Activated T-helper 1 cell treated with anti-CD3 and anti-CD28 coated beads, Interleukin-2, amount 50 U/mL, for 16 hours (primary cell): ENCODE results near the gene TBC1D10A.

Experiments
- DNase-seq, 2 donors: peaks; one replicate each; pipeline ENCODE4 v3.0.0-alpha.2; 2020; ENCODE audit warnings: low read depth in 1 of 2, low spot score in 1 of 2

TBC1D10A gene

DNA sequence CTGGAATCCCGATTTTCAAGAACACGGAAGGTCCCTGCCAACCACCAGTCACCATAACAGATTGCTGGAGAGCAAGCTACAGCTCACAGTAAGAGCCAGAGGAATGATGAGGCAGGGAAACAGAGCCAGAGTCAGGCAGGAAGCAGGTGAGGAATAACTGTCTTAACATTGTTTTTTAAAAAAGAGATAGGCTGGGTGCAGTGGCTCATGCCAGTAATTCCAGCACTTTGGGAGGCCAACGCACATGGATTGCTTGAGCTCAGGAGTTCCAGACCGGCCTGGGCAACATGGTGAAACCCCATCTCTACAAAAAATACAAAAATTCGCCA lies 24.0 kb downstream of the TBC1D10A start:
- DNase-seq: no peak

DNA sequence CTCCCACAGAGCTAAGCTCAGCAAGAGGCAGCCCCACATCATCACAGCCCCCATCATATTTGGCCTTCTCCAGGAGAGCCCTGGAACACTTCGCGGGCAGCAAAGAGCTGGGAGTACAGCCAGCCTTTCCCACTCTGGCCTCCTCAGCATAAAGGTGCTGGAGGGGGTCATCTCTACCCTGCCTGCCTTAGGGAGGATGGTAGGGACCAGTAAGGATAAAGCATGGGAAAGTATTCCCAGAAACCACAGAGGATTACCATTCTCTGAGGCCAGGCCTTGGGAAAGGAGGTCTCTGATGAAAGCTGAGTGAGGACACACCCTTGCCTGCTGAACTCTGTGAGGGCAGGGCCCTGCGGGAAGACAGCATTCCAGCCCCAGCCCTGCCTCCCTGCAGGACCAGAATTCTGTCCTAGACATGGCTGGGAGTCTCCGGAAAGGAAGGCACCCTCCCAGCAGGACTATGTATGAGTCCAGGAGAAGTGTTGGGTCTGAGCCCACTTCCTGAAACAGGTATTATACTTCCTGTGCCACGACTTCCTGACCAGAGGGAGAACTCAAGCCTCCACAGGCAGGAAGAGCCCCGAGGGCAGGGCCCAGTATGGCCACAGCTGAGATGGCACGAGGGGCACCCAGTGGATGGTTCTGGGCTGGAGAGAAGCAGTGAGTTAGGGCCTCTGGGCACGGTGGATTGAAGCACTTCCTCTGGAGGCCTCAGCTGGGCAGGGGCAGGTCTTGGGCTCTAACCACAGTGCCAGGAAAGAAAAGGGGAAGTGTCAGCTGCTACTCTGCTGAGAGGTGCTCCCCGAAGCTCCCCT lies 24.5 kb downstream of the TBC1D10A start:
- no peak for DNase-seq

DNA sequence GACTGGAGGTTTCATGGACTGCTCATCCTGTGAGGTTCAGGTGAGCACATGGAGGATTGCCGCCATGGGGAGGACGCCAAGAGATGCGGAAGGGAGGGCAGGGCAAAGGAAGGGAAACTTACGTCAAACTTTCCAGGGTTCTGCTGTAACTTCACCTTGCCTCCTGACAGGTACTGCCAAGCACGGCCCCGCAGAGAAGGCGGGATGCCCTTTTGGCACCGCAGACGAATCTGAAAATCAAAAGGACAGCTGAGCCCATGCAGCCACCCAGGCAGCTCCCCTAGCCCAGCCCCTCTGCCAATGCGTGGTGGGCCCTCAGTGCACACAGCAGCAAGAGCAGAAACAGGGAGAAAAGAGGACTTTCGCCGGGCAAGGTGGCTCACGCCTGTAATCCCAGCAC lies 27.4 kb downstream of the TBC1D10A start:
- no peak for DNase-seq

DNA sequence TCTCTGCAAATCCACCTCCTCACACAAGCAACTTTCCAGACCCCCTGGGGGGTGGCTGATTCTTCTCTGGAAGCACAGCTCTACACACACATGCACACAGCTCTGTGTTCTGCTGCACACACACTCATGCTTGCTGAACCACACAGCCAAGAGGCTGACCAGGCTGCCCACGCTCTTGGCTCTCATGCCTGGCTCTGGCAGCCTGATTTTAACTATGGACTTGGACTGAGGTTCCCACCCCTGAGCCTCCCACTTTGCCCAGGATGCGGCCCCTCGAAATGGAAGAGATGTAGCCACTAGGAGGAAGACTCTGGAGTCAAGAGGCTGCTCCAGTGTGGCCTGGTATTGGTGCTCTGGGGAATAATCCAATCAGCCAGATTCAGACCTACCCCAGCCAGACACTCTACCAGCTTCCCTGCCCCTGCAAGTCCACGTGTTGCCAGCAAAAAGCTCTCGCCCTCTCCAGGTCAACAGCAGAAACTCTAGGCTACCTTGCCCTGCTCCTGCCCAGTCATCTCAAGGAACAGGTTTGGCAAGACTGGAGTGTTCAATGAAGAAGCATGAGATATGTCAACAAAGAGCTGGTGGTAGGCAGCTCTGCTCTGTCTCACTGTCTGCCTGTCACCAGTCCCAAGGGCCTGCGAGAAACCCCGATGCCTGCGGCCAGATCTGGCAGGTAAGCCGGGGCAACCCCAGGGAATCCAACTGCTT lies 28.6 kb downstream of the TBC1D10A start:
- DNase-seq: no peak

DNA sequence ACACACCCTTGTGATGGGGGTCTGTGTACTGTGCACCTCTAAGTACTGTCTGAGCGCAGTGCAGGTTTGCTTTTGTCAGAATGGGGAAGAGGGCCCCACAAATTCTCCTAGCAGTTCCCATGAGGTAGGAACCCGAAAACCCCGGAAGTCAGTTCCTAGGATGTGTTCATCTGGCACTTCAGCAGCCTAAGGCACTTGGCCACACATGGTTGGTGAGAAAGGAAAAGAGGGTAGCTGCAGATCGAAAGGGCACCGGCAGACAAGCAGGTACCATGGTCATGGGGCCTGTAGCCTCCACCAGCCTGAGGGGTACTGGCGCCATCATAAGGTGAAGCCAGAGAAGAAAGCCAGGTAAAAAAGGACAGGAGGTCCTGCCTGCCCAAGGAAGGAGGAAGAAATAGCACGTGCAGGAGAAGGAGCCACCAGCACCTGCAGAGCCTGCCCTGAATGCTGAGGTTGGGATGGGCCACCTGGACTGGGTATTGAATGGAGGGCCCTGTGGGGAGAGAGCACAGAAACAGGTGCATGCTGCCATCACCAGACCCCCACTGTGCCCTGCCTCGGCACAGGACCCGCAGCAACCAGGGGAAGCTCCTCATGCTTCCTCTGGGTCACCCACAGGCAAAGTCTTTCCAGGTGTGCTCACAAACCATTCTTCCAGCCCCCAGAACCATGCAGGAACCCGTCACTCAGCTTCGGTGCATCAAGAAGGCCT lies 29.3 kb downstream of the TBC1D10A start:
- no peak for DNase-seq

DNA sequence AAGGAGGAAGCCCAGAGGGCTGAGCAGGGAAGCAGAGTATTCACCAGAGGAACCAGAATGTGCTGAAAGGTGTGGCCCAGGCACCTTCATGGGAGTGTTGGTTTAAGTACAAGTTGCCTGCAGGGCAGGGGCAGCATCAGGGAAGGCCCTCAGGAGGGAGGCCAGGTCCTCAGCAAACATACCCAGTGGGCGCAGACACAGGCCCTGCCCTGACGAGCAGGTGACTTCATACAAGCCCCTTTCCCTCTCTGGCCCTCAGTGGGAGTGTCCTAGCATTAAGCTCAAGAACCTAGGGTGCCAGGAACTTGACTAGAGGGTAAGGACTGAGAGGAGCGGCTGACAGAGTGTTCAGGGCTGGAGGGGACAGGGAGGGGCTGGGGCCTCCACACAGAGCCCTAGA lies 29.9 kb downstream of the TBC1D10A start:
- DNase-seq: no peak

DNA sequence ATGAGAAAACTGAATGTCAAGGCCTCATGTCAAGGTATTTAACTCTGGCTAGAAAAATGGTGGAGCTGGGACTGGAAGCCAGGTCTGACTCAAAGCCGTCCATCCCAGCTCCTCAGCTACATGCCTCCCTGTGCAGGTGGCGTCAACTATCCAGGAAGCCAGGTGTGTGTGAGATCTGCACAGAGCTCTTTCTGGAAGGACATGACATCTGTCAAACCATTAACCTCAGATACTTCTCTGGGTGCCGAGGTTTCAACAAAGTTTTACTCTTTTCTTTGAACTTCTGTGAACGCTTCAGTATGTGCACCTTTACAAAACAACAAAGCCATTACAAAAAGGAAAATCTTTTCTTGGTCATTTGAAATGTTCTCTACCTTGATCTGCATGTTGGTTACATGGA lies 30.4 kb downstream of the TBC1D10A start:
- DNase-seq: no peak

DNA sequence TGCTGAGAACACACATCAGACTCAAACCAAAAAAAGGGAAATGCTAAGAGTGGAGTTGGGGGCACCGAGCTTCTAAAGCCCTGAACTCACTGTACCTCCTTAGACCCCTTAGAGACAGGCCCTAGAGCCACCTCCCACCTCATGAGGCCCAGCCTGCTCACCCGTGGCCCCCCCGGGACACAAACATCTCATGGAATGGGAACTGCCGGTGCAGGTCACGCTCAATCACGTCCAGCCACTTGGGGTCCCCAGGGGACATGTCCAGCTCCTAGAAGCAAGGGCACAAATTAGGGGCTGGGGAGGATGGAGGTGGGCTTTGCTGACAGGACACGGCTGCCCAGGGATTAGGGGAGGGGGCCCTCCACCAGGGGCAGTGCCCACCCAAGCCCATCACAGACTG lies 31.2 kb downstream of the TBC1D10A start:
- no peak for DNase-seq

DNA sequence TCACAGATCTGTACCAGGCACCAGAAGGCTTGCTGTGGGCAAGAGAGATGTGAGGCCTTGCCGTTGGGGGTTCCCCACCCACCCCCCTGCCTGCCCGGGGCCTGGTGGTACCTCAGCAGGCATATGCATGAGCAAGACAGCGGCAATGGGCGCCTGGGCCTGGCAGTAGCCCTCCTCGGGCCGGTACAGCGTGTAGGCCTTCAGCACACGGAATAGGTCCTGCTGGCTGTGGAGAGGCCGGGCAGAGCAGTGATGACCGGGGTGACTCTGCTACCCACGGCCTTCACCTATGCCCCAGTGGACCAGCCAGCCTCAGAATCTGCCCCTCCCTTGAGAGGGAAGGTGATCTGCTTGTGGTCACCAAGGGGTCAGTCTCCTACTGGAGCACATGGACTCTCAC lies 31.9 kb downstream of the TBC1D10A start:
- DNase-seq: no peak

DNA sequence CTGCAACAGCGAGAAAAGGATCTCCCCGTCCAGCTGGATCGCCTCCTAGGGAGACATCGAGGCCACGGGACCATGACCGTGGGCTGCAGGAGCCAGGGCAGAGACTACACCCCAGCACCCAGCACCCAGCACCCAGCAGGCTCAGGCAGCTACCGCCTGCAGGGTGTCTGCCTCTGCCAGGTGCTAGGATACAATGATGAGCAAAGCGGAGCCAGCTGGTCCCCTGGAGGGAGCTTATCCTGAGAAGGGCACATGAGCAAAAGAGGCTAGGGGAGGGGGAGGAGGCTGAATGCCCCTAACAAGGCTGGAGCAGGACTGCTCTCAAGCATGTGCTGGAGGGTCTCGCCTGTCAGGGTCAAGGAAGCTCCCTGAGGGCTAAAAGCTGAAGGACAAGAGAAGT lies 32.7 kb downstream of the TBC1D10A start:
- no peak for DNase-seq

DNA sequence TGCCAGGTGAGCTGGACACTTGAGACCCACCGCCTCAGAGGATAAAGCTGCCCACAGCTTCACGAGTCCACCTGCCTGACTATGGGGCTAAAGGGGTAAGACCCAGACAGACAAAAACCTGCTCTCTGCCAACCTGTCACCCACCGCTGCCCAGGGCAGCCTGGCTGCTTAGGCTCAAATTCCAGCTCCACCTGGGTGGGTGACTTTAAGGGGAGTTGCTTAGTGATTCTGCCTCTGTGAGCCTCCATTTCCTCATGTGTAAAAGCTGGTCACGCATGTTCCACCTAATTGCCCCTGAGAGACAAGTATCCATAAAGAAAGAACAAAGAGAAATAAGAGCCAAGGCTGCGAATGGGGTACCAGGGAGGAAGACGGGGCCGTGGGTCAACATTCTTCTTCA lies 33.7 kb downstream of the TBC1D10A start:
- DNase-seq: no peak

DNA sequence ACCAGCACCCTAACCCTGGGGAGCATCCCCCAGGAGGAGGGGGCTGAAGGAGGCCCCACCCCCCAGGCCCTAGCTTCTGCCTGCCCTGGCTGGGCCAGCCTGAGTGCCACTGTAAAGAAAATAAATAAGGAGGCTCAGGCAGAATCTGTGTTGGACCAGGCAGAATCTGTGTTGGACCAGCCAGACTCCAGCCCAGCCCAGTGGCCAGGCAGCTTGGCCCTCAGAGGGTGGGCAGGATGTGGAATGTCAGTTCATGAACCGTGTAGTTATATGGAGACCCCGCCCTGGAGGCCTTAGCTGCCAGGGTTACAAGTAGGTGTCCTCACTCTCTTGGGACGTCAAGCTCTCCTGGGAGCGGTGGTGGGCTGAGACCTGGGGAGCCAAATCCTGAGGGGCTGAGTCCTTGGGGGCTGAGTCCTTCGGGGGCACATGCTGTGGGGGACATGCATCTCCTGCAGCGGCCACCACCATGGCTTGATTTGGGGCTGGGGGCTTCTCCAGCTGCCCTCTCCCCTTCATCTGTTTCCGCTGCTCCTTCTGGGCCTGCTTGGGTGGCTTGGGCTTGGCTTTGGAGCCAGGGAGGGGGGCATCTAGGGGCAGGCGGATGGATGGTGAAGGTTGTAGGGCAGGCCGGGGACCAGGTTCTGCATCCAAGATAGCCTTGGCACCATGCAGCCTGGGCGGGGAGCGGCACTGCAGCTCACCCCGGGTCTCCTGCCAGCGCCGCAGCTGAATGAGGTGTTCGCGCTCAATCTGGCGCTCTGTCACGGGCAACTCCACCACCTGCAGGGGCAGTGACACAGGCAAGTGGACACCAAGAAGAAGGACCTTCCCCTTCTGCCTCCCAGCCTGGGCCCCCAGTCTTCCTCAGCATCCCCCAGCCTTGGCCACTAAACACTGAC lies 34.4 kb downstream of the TBC1D10A start:
- no peak for DNase-seq

DNA sequence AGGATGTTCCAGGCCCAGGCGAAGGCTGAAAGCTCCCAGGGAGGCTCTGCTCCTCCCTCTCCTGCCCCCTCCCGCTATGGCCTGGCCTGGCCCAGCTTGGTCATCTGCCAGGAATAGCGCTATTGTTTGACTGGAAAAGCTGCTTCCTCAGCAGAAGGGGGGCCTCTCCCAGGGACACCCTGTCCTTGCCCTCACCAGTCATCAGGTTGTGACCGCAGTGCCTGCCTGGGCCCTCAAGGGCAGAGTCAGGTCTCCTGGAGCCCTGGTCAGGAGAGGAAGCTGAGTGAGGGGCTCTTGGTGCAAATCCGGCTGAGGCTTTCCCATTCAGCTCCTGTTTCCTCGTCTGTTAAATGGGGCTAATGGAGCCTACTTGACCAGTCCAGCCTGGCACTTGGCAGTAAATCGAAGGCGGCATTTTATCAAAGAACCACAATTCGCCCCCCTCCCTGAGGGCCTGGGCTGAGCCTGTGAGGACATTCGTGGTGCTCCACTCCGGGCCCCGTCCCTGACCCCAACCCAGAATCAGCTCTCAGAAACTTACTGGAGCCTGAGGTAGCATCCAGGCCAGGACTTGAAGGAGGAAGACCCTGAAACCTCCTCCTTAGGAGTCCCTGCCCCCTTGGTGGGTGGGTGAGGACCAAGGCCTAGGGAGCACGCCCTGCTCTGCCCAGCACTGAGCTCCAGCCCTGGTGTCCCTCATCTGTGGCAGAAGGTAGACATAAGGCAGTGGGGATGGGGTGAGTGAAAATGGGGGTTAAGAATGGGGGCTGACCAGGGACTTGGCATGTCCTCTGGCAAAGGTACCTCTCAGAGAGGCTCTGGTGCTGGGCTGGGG lies 35.5 kb downstream of the TBC1D10A start:
- no peak for DNase-seq

DNA sequence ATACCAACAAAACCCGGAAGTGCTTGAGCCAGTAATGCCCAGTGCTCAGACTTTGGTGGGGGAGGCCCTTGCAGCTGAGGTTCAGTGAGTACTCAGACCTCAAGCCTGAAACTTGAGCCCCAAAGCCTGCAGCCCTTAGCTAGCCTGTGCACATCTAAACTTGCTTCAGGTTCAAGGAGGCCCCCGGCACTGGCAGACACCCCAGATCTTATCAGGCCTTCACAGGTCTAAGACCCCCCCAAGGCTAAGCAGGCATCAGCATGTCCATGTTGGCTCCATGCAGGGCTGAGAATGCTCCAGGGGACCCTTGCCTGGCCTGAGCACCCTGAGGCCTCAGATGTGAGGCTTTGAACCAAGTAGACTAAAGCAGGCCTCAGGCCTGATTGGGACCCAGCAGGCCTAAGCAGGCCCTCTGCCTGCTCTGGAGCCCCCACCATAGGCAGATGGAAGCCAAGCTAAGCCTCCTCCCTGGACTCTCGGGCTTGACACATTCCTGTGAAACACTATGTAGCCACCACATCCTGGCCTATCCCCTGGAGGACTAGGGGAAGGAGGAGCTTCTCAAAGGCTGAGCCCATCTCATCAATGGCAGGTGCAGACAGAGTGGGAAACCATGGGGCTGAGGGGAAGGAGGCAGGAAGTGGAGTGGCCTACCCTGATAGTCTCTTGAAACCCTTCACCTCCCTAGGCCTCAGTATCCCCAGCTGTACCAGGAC lies 36.2 kb downstream of the TBC1D10A start:
- no peak for DNase-seq

DNA sequence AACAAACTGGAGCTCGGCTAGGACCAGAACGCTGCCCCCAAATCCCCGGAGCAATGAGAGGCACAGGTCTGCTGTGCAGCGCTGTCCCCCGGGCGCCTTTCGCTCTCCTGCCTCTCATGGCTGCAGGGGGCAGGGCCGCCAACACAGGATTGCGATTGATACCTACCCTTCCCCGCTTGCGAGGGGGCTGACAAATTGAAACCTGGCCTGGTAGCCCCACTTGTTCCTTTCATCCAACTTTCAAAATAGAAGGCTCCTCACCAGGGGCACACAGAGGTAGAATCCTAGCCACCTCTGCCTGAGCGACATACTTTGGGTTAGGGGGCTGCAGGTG lies 36.8 kb downstream of the TBC1D10A start:
- no peak for DNase-seq

DNA sequence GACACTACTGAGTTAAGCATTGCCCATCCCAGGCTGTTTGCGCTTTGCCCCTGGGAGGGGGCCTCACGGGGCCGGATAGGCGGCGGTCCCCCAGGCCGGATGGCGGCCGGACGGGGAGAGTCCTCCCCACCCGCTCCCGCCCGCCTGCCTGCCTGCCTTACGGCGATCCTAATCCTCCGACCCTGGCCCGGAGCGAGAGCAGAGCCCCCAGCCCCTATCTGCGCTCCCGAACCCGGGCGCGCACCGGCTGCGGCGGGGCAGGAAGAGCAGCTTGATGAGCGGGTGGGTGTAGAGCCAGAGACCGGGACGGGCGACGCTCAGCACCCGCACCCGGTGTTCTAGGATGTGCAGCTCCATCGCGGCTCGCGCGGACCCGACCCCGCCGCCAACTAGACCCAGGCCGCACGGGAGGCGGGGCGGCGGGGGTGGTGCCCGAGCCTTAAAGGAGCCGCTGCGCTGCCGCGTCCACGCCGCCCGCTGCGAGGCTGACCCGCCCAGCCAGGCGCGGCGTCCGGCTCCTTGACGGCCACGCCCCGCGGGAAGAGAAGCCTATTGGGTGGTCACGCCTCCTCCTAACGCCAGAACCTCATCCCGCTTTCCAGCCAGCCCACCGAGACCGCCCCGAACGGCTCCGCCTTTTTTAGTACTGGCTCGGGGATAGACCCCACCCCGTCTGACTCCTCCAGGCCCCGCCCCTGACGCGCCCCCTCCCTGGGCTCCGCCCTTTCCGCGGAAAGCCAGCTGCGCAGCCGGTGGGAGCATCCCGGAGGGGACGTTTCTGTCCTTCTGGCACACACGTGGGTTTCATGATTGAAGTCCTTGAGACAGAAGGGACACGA lies 37.4 kb downstream of the TBC1D10A start, which contains the start of gene CASTOR1:
Gene CASTOR1, minus strand, starts transcription at position 365 of the 839 bp plus-strand sequence. Its CDS starts 8 bp downstream, at position 357.
- DNase-seq: peak; percentile 76 to 79

DNA sequence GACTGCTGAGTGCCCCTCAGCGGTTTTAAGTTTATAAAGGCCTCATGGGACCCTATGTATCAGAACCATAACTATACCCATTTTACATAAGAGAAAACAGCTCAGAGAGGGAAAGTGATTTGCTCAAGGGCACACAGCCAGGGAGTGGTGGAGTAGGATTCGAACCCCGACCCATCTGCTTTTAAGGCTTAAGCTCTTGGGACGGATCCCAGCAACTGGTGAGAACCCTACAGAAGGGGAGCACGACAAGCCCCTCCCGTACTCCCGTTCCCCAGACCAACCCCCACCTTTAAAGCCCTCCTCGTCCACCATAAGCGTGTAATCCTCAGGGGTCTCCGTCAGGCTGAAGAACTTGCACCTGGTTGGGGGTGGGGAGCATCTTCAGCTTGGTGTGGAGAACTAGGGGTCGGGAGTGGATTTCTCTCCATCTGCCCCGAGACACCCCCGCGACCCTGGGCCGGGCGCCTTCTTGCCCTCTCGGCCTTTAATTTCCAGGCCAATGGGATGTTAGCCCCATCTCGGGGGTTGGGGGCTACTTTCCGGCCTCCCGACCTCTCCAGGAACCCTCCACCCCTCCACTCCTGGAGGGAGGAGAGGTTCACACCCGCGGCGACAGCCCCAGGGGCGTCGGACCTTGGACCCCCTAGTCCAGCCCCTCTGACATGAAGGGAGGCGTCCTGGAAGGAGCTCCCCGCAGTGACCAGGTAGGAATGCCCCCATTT lies 38.2 kb downstream of the TBC1D10A start:
- no peak for DNase-seq
